Measurements from ENCODE around the gene POLR2A. TPM values are rescaled to one million over a fixed set of nuclear protein-coding genes. Genes with fewer than 3 reads are reported as not detected.

Gene POLR2A
- total RNA-seq, 1 donor from 2014 or later = 105 TPM

- Histone ChIP-seq H3K27ac (no peak overlapping the region), H3K36me3 (peaks cover 41% of the 10 kb centered on the region), H3K4me1 (peaks cover 4% of the 10 kb centered on the region), H3K4me3 (no peak overlapping the region), H3K9me3 (no peaks in the 10 kb centered on the region), H3K27me3 (no peaks in the 10 kb centered on the region)
- DNase-seq = no peak
- intact Hi-C loops (cut with DNase I) = no loop called here
- ATAC-seq = no peak
- TF ChIP-seq CTCF (IDR thresholded peaks at IDR 0.05) = no peak
Measured at GRCh38 chr17:7464081-7464480, 20.1 kb upstream of the POLR2A start.

DNA sequence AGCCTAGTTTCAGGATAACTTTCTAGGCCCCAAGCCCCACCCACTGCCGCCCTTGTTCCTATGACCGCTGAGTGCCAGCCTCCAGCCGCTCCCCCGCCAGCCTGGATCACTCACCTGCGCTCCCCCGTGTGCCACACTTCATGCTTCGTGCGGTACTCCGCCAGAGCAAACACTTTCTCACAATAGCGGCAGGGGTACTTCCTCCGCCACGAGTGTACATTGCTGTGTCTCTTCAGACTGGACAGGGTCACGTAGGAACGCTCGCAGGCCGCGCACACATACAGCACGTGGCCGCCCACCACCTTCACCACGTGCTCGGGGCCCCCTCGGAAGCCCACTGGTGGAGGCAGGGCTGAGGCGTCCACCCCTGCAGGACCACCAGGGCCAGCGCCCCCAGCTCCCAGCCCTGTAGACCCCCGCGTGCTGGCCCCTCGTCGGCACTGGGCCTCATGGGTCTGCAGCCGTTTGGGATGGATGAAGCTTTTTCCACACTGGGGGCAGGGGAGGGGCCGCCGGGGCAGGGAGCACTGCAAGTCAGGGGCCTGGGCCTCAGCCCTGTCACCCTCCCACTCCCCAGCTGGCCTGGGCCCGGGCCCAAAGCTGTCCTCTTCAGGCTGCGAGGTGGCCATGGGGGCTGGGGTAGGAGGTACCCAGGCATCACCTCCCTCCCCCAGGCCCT, 18.4 kb upstream of the POLR2A start:
- Histone ChIP-seq H3K4me3 (no peak overlapping the region), H3K27ac (peak overlapping the region; percentile 61), H3K36me3 (peaks cover 41% of the 10 kb centered on the region), H3K4me1 (peaks cover 10% of the 10 kb centered on the region), H3K9me3 (no peaks in the 10 kb centered on the region), H3K27me3 (no peaks in the 10 kb centered on the region)
- TF ChIP-seq CTCF (IDR thresholded peaks at IDR 0.05) = no peak
- DNase-seq (peak; percentile 87), ATAC-seq (peak; percentile 75)
- intact Hi-C loops (cut with DNase I) = no loop called here

DNA sequence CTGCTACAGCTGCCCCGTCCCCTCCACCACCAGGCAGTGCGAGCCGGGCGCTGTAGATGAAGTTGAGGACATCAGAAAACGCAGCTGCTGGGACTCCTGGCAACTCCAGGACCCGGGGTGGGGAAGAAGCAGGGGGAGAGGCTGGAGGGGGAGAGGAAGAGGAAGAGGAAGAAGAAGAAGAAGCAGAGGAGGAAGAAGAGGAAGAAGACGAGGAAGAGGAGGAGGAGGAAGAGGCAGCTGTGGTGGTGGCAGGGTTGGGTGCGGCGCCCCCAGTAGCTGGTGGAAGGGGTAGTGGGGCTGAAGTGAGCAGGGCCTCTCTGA, 17.9 kb upstream of the POLR2A start:
- ATAC-seq = no peak
- Histone ChIP-seq H3K27me3 (no peaks in the 10 kb centered on the region), H3K9me3 (no peaks in the 10 kb centered on the region), H3K27ac (peak overlapping the region; percentile 61), H3K4me3 (no peak overlapping the region), H3K4me1 (peaks cover 10% of the 10 kb centered on the region), H3K36me3 (peaks cover 41% of the 10 kb centered on the region)
- no peak for TF ChIP-seq CTCF (IDR thresholded peaks at IDR 0.05)
- intact Hi-C loops (cut with DNase I) = no loop called here
- no peak for DNase-seq

DNA sequence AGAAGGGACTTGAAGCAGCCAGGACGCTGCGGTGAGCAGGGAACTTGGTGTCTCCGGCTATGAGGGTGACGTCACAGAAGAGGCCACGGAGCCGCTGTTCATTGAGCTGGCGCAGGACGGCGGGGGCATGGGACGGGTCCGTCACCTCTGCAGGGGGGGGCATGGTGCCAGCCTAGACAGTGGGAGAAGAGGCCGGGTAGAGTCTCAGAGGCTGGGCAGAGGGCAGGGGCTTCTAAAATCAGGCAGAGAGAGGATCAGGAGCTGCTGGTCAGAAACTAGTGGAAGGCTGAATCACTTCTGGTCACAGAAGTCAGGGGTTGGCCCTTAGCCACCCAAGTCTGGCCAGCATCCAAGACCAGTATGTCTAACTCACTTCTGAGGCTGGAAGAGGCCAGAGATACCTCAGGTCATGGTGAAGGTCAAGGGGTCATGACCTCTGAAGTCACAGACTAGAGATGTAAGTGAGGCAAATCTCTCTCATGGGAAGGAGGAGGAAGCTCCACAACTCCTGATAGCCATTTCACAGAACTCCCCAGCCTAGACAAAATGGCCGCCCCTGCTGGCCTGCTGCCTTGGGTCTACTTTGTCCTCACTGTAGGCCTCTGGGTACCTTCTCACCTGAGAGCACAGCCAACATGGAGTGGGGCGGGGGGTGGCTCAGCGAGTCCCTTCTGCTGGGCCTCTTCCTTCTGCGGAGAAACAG, 17.4 kb upstream of the POLR2A start:
- H3K27ac ChIP-seq = peak overlapping the region; percentile 61
- H3K36me3 ChIP-seq = peaks cover 41% of the 10 kb centered on the region
- peak; percentile 23 for ATAC-seq
- H3K27me3 ChIP-seq = no peaks in the 10 kb centered on the region
- H3K9me3 ChIP-seq = no peaks in the 10 kb centered on the region
- no peak overlapping the region for H3K4me3 ChIP-seq
- DNase-seq = no peak
- intact Hi-C loops (cut with DNase I) = no loop called here
- peaks cover 14% of the 10 kb centered on the region for H3K4me1 ChIP-seq
- TF ChIP-seq CTCF (IDR thresholded peaks at IDR 0.05) = no peak

DNA sequence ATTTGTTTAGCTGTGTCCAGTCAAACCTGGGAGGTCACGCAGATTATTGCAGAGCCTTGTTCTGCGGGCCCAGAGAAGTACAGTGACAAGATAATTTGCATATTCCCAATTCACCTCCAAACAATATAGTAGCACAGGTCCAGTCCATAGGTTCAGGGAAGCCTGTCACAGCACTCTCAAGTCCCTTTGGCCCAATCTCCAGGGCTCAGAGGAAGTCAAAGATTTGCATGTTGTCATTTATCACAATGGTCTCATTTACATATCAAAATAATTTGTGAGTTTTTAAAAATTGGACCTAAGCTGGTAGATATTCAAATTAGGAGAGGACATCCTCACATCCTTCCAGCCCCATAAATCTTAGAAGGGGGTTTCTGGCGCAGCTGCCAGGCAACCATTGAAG, 16.7 kb upstream of the POLR2A start:
- ATAC-seq (no peak), DNase-seq (no peak)
- intact Hi-C loops (cut with DNase I) = no loop called here
- Histone ChIP-seq H3K4me1 (peaks cover 17% of the 10 kb centered on the region), H3K27ac (peak overlapping the region; percentile 61), H3K36me3 (peaks cover 35% of the 10 kb centered on the region), H3K27me3 (no peaks in the 10 kb centered on the region), H3K9me3 (no peaks in the 10 kb centered on the region), H3K4me3 (no peak overlapping the region)
- TF ChIP-seq CTCF (IDR thresholded peaks at IDR 0.05) = no peak
